DMS 273 (cell line): ENCODE data around the gene RANBP3.
"Not testable (repeated sequence)": the region's sequence is repeated elsewhere in the genome, so short reads cannot be mapped to it uniquely, and the experiment has no call there.

ENCODE experiments used
- DNase-seq: peaks from one replicate; lab custom pipeline; 2025; ENCODE audit not compliant: unreplicated experiment; lab: John Stamatoyannopoulos, UW

Gene RANBP3

DNA sequence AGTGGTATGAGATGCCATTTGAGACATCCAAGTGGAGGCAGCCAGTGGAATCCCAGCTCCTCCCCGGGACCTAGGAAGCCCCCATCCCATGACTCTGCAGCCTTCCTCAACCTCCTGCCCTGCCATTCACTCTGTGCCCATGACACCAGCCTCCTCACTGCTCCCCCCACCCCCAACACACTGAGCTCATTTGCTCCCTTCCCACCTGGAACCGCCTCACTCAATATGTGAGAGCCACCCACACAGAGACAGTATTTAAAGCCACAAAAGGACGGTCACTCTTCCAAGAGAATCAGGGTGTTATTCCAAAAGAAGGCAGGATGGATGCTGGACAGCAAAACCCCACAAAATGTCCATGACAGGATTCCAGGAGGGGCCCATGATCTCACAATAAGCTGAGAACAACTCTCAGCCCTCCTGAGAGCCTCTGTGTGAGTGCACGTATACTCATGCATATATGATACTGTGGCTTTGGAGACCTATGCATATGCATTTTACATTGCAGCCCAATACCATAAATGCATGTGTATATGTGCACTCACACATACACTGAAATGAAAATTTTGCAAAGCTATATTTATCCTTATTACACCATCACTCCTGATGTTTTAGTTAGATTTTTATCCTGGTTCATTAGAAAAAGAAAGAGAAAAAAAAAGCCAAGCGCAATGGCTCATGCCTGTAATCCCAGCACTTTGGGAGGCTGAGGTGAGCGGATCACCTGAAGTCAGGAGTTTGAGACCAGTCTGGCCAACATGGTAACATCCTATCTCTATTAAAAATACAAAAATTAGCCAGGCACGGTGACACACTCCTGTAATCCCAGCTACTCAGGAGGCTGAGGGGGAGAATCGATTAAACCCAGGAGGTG is 10.8 kb upstream of the RANBP3 start:
- DNase-seq: peak; percentile 53

GRCh38 chr19:5987077-5987818 is 9.3 kb upstream of the RANBP3 start:
- DNase-seq: peak; percentile 92

- DNase-seq: not testable (repeated sequence)
Measured at GRCh38 chr19:5985837-5986236, 7.9 kb upstream of the RANBP3 start.

DNA sequence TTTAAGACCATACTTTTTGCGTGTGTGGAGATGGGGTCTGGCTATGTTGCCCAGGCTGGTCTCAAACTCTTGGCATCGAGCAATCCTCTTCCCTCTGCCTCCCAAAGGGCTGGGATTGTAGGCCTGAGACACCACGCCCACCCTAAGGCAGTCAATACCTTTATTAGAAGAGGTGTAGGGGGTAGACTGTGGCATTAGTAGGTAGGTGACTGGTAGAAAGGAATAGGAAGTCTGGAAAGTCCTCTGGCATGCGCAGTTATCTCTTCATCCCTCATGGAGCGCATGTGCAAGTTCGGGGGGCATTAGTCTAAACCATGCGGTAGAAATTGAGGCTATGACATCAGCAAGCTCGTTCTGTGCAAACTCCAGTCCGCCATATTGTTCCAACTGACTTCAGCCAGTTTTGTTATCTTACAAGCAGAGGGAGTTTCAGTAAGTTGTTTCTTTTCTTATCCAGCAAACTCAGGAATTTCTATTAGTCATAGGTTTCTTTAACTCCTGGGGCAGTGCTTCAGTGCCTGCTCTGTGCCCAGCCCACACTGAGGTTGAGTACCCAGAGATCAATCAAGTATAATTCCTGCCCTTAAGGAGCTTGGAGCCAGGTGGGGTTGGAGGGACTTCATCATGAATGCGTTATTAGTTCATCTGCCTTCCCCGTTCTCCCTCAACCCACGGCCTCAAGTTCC is 7.3 kb upstream of the RANBP3 start:
- no peak for DNase-seq

- DNase-seq: no peak
Measured at GRCh38 chr19:5984600-5984999, 6.7 kb upstream of the RANBP3 start.

GRCh38 chr19:5983367-5983955 is 5.5 kb upstream of the RANBP3 start:
- no peak for DNase-seq

DNA sequence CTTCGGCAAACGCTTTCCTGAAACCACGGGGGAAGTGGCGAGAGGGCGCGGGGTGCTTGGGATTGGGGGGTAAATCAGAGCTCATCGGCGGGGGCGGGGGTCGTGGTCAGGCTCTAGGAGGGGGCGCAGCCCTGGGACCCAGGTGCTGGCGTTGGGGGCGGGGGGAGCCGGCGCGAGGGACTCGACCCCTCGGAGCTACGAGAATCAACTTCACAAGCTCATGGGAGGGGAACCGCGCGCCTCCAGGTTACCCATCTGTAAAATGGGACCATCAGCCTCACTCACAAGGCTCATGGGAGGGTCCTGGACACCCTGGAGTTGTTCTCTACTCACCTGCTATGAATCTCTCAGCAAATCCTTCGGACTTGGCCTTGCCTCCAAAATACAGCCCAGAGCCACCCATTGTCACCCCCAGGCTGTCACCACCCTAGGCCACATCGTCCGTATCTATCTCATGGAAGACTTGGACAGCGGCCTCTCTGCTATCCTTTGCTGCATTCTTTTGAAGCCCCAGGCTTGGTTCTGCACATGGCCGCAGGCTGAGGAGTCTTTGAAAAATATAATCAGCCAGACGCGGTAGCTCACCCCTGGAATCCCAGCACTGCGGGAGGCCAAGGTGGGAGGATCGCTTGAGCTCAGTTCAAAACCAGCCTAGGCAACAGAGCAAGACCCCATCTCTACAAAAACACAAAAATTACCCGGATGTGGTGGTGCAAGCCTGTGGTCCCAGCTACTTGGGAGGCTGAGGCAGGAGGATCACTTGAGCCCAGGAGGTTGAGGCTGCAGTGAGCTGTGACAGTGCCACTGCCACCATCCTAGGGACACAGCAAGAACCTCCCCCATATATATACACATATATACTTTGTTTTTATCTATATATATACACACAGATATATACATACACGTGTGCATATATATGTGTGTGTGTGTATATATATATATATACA is 939 bp upstream of the RANBP3 start:
- no peak for DNase-seq

GRCh38 chr19:5977222-5977784 is 637 bp downstream of the RANBP3 start:
- DNase-seq: peak; percentile 61

GRCh38 chr19:5976768-5977167 is 1.2 kb downstream of the RANBP3 start:
- no peak for DNase-seq

GRCh38 chr19:5975388-5975728 is 2.6 kb downstream of the RANBP3 start:
- DNase-seq: no peak

GRCh38 chr19:5974721-5975387 is 3.1 kb downstream of the RANBP3 start:
- no peak for DNase-seq

GRCh38 chr19:5973867-5974635 is 3.9 kb downstream of the RANBP3 start:
- DNase-seq: no peak

DNA sequence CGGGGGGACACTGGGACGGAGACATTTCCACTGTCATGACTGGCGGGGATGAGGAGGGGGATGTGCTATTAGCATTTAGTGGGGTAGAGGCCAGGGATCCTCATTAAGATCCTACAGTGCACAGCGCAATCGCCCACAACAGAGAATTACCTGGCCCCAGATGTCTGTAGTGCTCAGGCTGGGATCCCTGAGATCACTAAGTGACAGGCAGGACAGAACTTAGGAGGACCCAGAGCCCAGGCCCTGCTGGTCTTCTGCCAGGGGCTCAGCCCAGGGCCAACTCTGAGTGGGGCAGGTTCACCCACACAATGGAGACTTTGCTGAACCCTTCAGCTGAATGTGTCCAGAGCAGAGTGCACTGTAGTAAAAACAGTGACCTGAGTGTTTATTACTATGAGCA is 4.6 kb downstream of the RANBP3 start:
- no peak for DNase-seq

GRCh38 chr19:5972355-5972731 is 5.6 kb downstream of the RANBP3 start:
- no peak for DNase-seq

GRCh38 chr19:5971714-5972354 is 6.1 kb downstream of the RANBP3 start:
- no peak for DNase-seq

GRCh38 chr19:5969476-5969875 is 8.5 kb downstream of the RANBP3 start:
- DNase-seq: no peak

GRCh38 chr19:5968431-5969373 is 9.2 kb downstream of the RANBP3 start:
- peak; percentile 20 for DNase-seq
